ENCODE results near the gene AMOTL2. TPM values are rescaled to one million over a fixed set of nuclear protein-coding genes. Genes with fewer than 3 reads are reported as not detected.

Gene AMOTL2
- total RNA-seq, 1 experiment from 2014 or later, result 76.9 TPM

- DNase-seq (ENCODE audit: low spot score), result no peak
- ATAC-seq, result no peak
- ChIA-PET POLR2A (no interaction called here), CTCF (interaction anchor here (1.0 to 2.6 kb wide), 3 partner anchors 72 to 344 kb away, joined by 3 to 19 read pairs (median 3); partner anchors contain the start of gene KY)
- H3K9me3 Mint-ChIP-seq, result no peaks in the 10 kb centered on the region
- TF ChIP-seq GRHL2 (CRISPR knock-in tag; IDR thresholded peaks at IDR 0.05; ENCODE audit: insufficient replicate concordance, severe bottlenecking) (no peak), ZNF138 (CRISPR knock-in tag; conservative IDR thresholded peaks at IDR 0.05) (no peak), GTF2I (CRISPR knock-in tag; conservative IDR thresholded peaks at IDR 0.05) (no peak), JUN (CRISPR knock-in tag; IDR thresholded peaks at IDR 0.05) (no peak)
- TF ChIP-seq, protein P1, sequence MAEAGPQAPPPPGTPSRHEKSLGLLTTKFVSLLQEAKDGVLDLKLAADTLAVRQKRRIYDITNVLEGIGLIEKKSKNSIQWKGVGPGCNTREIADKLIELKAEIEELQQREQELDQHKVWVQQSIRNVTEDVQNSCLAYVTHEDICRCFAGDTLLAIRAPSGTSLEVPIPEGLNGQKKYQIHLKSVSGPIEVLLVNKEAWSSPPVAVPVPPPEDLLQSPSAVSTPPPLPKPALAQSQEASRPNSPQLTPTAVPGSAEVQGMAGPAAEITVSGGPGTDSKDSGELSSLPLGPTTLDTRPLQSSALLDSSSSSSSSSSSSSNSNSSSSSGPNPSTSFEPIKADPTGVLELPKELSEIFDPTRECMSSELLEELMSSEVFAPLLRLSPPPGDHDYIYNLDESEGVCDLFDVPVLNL (CRISPR knock-in tag; IDR thresholded peaks at IDR 0.05; ENCODE audit: borderline replicate concordance, low read depth), result no peak
- no peak overlapping the region for H3K27ac Mint-ChIP-seq
- H3K27me3 Mint-ChIP-seq (ENCODE audit: low read depth), result peaks cover 2% of the 10 kb centered on the region; the same call in 1 of the 2 replicates
- peaks cover 23% of the 10 kb centered on the region for H3K4me1 Mint-ChIP-seq
- H3K36me3 Mint-ChIP-seq, result no peaks in the 10 kb centered on the region
- no peak overlapping the region for H3K4me3 Mint-ChIP-seq
Observed at GRCh38 chr3:134306320-134306719, 67.9 kb downstream of the AMOTL2 start.

Small RNA genes lying within 50 kb of the gene (microRNA-seq; reads per million reads assigned to microRNA genes)
- gene MIR6827 (ENCODE audit: borderline number of aligned reads), result not detected

Other genes starting within 250 kb of the AMOTL2 start
- 46.1 to 54.2 TPM (median 48.5 TPM) in 3 replicates for gene RYK, start 123.6 kb downstream of the AMOTL2 start, total RNA-seq (2021)
- gene ANAPC13, start 111.5 kb upstream of the AMOTL2 start, total RNA-seq (2021), result 28.8 to 29.7 TPM (median 29.6 TPM) in 3 replicates
- 23.9 to 28.0 TPM (median 24.9 TPM) in 3 replicates for gene CEP63, start 111.6 kb upstream of the AMOTL2 start, total RNA-seq (2021)

Measured in WTC11 (cell line).